A549 (cell line): ENCODE data around the gene NRARP.

ENCODE experiments used
- FOXS1 ChIP-seq: fragments of 250-450 bp; sonication (Bioruptor Pico); IDR thresholded peaks from 2 replicates; pipeline ENCODE4 v1.5.0; 2020; ENCODE audit warnings: mild to moderate bottlenecking, moderate library complexity
- MAFK ChIP-seq: fragments of 450-650 bp; IDR thresholded peaks from 2 replicates; pipeline ENCODE4 v1.6.1; 2014; ENCODE audit not compliant: partially characterized antibody
- MYC ChIP-seq: IDR thresholded peaks from 2 replicates; pipeline ENCODE4 v1.6.1; 2012; ENCODE audit warnings: mild to moderate bottlenecking, inconsistent platforms, low read length, improper control_type of control experiment, borderline replicate concordance
- NFE2L2 ChIP-seq: fragments of 150-350 bp; conservative IDR thresholded peaks from 2 replicates; pipeline ENCODE4 v1.6.1; 2014; ENCODE audit warnings: low read length
- POLR2A ChIP-seq: IDR thresholded peaks from 2 replicates; pipeline ENCODE4 v1.6.1; 2012; ENCODE audit warnings: mild to moderate bottlenecking, low read length
- POLR2AphosphoS2 ChIP-seq: conservative IDR thresholded peaks from 2 replicates; pipeline ENCODE4 v1.6.1; 2012; ENCODE audit warnings: low read length, improper control_type of control experiment, inconsistent platforms
- RNF2 ChIP-seq: fragments of 200-600 bp; sonication (generic); IDR thresholded peaks from 2 replicates; pipeline ENCODE4 v1.6.1; 2016; ENCODE audit warnings: low read depth, mild to moderate bottlenecking, antibody characterized with exemption, moderate library complexity, borderline replicate concordance
- TF ChIP-seq, protein P1 (sequence below): fragments of >200 bp; sonication (Bioruptor Twin); formaldehyde crosslinking; IDR thresholded peaks from 3 replicates; pipeline ENCODE4 v1.5.1; 2016
- TF ChIP-seq, protein P2 (sequence below): fragments of >200 bp; sonication (Bioruptor Twin); formaldehyde crosslinking; IDR thresholded peaks from 2 replicates; pipeline ENCODE4 v1.6.1; 2016
- TF ChIP-seq, protein P3 (sequence below): IDR thresholded peaks from 2 replicates; pipeline ENCODE4 v1.6.1; 2012

DNA sequence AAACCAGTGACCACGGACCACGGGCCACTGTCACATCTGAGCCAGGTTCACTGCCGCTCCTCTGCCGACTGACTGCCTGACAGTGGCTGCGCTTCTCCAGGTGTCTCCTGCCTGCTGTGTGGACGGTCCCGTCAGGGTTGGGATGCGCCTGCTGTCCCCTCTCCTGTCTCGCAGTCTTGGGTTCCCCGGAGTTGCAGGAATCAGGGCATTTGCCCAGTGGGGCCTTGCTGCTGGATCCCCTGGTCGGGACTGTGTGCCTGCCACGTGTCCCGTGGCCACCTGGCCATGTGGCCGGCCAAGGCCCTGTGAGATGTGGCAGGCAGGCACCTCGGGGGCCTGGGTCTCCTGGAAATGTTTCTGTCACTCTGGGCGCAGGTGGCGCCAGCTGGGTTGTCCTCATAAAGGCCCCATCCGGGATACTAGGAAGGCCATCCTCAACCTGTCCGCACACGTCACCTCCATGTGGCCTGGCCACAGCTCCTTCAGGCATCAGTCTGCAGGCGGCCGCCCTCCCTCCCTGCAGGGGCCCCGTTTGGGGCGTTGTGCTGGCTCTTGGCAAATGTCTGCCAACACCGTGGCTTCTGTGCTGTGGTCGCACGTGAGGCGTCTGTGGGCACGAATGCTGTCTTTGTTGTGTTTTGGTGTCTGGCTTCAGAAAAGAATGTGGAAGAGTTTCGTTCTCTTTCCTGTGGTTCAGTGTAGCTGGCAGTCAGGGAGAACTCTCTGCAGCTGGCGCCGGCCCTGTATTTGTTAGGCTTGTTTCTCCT lies 31.0 kb downstream of the NRARP start:
- TF ChIP-seq FOXS1 (CRISPR knock-in tag), result no peak
- TF ChIP-seq, protein P1, sequence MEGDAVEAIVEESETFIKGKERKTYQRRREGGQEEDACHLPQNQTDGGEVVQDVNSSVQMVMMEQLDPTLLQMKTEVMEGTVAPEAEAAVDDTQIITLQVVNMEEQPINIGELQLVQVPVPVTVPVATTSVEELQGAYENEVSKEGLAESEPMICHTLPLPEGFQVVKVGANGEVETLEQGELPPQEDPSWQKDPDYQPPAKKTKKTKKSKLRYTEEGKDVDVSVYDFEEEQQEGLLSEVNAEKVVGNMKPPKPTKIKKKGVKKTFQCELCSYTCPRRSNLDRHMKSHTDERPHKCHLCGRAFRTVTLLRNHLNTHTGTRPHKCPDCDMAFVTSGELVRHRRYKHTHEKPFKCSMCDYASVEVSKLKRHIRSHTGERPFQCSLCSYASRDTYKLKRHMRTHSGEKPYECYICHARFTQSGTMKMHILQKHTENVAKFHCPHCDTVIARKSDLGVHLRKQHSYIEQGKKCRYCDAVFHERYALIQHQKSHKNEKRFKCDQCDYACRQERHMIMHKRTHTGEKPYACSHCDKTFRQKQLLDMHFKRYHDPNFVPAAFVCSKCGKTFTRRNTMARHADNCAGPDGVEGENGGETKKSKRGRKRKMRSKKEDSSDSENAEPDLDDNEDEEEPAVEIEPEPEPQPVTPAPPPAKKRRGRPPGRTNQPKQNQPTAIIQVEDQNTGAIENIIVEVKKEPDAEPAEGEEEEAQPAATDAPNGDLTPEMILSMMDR, result no peak
- no peak for TF ChIP-seq MYC
- TF ChIP-seq POLR2A, result no peak
- TF ChIP-seq, protein P2, sequence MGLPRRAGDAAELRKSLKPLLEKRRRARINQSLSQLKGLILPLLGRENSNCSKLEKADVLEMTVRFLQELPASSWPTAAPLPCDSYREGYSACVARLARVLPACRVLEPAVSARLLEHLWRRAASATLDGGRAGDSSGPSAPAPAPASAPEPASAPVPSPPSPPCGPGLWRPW, result no peak
- no peak for TF ChIP-seq POLR2AphosphoS2
- TF ChIP-seq NFE2L2, result no peak
- TF ChIP-seq, protein P3, sequence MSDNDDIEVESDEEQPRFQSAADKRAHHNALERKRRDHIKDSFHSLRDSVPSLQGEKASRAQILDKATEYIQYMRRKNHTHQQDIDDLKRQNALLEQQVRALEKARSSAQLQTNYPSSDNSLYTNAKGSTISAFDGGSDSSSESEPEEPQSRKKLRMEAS, result no peak
- no peak for TF ChIP-seq RNF2
- no peak for TF ChIP-seq MAFK
